Endothelial cell of umbilical vein (primary cell): ENCODE measurements around the gene NLRP9. TPM values are rescaled to one million over a fixed set of nuclear protein-coding genes. Genes with fewer than 3 reads are reported as not detected.

ENCODE experiments used
- BruUV-seq: library from RNA; stranded (reverse); fragments of 400-500 nt; replicated peaks from 2 replicates; lab custom pipeline; 2021; lab: Mats Ljungman, UMichigan
- CTCF ChIA-PET: fragments of 300-600, 350-600 bp; sonication (Branson Sonifier 250); formaldehyde crosslinking; loops from one replicate; lab custom pipeline; 2021; ENCODE audit warnings: antibody characterized with exemption, inconsistent platforms; lab: Charles Lee
- POLR2A ChIA-PET: fragments of 300-600, 350-600 bp; sonication (Branson Sonifier 250); formaldehyde crosslinking; loops from one replicate; lab custom pipeline; 2021; ENCODE audit warnings: antibody characterized with exemption, inconsistent platforms; lab: Charles Lee
- DNase-seq: peaks from one replicate; pipeline ENCODE4 v3.0.0-alpha.2; 2011; ENCODE audit warnings: low read depth, low spot score
- FAIRE-seq: peaks from 2 replicates; lab custom pipeline; 2011; peaks lifted over from hg19 to GRCh38; lab: Jason Lieb, UNC
- H2AFZ ChIP-seq: 2 replicates; pipeline ENCODE4 v1.6.0; 2012; ENCODE audit warnings: low read depth, low read length, control low read depth, inconsistent platforms
- H3K27ac ChIP-seq: 2 replicates; pipeline ENCODE4 v1.5.1; 2011; ENCODE audit warnings: low read depth, mild to moderate bottlenecking, control low read depth, low read length, moderate library complexity; ENCODE audit not compliant: insufficient read depth
- H3K27me3 ChIP-seq, 2 experiments: 2 replicates each; pipeline versions ENCODE4 v1.6.0 to v1.6.1; 2011; ENCODE audit warnings: low read length in 2 of 2, mixed read lengths in 1 of 2; ENCODE audit not compliant: control insufficient read depth in 2 of 2, insufficient read depth in 2 of 2
- H3K36me3 ChIP-seq, 2 experiments: 2 replicates in 1 of 2; 3 replicates in 1 of 2; pipeline ENCODE4 v1.5.1; 2011; ENCODE audit warnings: low read length in 2 of 2, mild to moderate bottlenecking in 1 of 2, moderate library complexity in 1 of 2; ENCODE audit not compliant: control insufficient read depth in 2 of 2, insufficient read depth in 2 of 2; ENCODE audit errors: extremely low read depth in 1 of 2
- H3K4me1 ChIP-seq: 3 replicates; pipeline ENCODE4 v1.5.1; 2011; ENCODE audit warnings: mild to moderate bottlenecking, low read length; ENCODE audit not compliant: control insufficient read depth, insufficient read depth; ENCODE audit errors: extremely low read depth
- H3K4me2 ChIP-seq: 2 replicates; pipeline ENCODE4 v1.6.1; 2011; ENCODE audit warnings: low read length, control low read depth, mixed read lengths; ENCODE audit not compliant: insufficient read depth
- H3K4me3 ChIP-seq, 3 experiments: fragments of 200-600 bp in 1 of 3; sonication (generic), shearing (Covaris generic) in 1 of 3; replicated peaks in 1 of 3; 2 replicates each; pipeline ENCODE4 v1.5.1; 2011 to 2016; ENCODE audit warnings: control low read depth in 3 of 3, low read length in 3 of 3, mild to moderate bottlenecking in 2 of 3, inconsistent platforms in 1 of 3, low read depth in 1 of 3, moderate library complexity in 1 of 3; ENCODE audit not compliant: insufficient read depth in 1 of 3
- H3K79me2 ChIP-seq: 2 replicates; pipeline ENCODE4 v1.6.0; 2012; ENCODE audit warnings: low read length, inconsistent platforms; ENCODE audit not compliant: control insufficient read depth, insufficient read depth
- H3K9ac ChIP-seq: replicated peaks from 2 replicates; pipeline ENCODE3; 2011; ENCODE audit warnings: low read length, control low read depth; ENCODE audit not compliant: insufficient read depth; ENCODE audit errors: extremely low read depth
- H3K9me1 ChIP-seq: replicated peaks from 3 replicates; pipeline ENCODE4 v1.6.0; 2011; ENCODE audit warnings: mild to moderate bottlenecking, low read length; ENCODE audit not compliant: control insufficient read depth, insufficient read depth; ENCODE audit errors: extremely low read depth
- H3K9me3 ChIP-seq: replicated peaks from 2 replicates; pipeline ENCODE4 v1.5.1; 2012; ENCODE audit warnings: low read length, inconsistent platforms; ENCODE audit not compliant: control insufficient read depth, insufficient read depth
- H4K20me1 ChIP-seq: replicated peaks from 2 replicates; pipeline ENCODE3; 2011; ENCODE audit warnings: mild to moderate bottlenecking, low read length; ENCODE audit not compliant: control insufficient read depth, insufficient read depth; ENCODE audit errors: extremely low read depth
- EZH2 ChIP-seq: IDR thresholded peaks from 2 replicates; pipeline ENCODE4 v1.6.1; 2012; ENCODE audit warnings: borderline replicate concordance, low read depth, mild to moderate bottlenecking, moderate library complexity, low read length, inconsistent platforms; ENCODE audit not compliant: severe bottlenecking
- FOS ChIP-seq: IDR thresholded peaks from 2 replicates; pipeline ENCODE4 v1.6.1; 2011; ENCODE audit warnings: mild to moderate bottlenecking, low read length, moderate library complexity, borderline replicate concordance; ENCODE audit not compliant: insufficient read depth
- GATA2 ChIP-seq: IDR thresholded peaks from 2 replicates; pipeline ENCODE4 v1.7.0; 2011; ENCODE audit warnings: low read depth, mild to moderate bottlenecking, moderate library complexity, mixed read lengths, low read length; ENCODE audit not compliant: insufficient read length, insufficient read depth
- JUN ChIP-seq: IDR thresholded peaks from 2 replicates; pipeline ENCODE4 v1.6.1; 2011; ENCODE audit warnings: borderline replicate concordance, low read depth; ENCODE audit not compliant: insufficient read length, insufficient read depth
- MYC ChIP-seq: IDR thresholded peaks from one replicate; pipeline ENCODE4 v1.6.1; 2011; ENCODE audit warnings: mild to moderate bottlenecking, low read depth, low read length
- POLR2A ChIP-seq: IDR thresholded peaks from 2 replicates; pipeline ENCODE4 v1.6.1; 2012; ENCODE audit warnings: low read depth, mild to moderate bottlenecking, control low read depth, low read length
- POLR2AphosphoS5 ChIP-seq: IDR thresholded peaks from 2 replicates; pipeline ENCODE4 v1.6.1; 2012; ENCODE audit warnings: low read depth, mild to moderate bottlenecking, control low read depth, low read length, moderate library complexity; ENCODE audit not compliant: insufficient read depth
- dilution Hi-C: fragments of 300-500 bp; cut with MboI; formaldehyde crosslinking; loops from one replicate; pipeline ENCODE4 v1.15.0; 2019; ENCODE audit warnings: low sequenced_read_pairs; ENCODE audit not compliant: extremely low pct_ligation_motif_present
- intact Hi-C: fragments of 100-400 bp; cut with micrococcal nuclease; formaldehyde crosslinking; loops from one replicate; pipeline ENCODE4 v1.10.0; 2022
- polyA plus RNA-seq, 4 experiments: library from polyadenylated mRNA; depleted of rRNA in 3 of 4; stranded (reverse) in 3 of 4; unstranded in 1 of 4; fragments of >200 nt; gene quantifications; 2 replicates each; pipeline versions ENCODE4 v1.2.1 to v1.2.3, GENCODE V29; 2011 to 2012; ENCODE audit warnings: missing spikeins in 1 of 4
- total RNA-seq: library from RNA; stranded (reverse); gene quantifications from 2 replicates; pipeline ENCODE4 v1.2.3, GENCODE V29; 2021
- TF ChIP-seq, protein P1 (sequence below): IDR thresholded peaks from 2 replicates; pipeline ENCODE4 v1.6.1; 2011; ENCODE audit not compliant: insufficient read depth, insufficient read length
- TF ChIP-seq, protein P2 (sequence below), 2 donors: IDR thresholded peaks; 1 replicate in 1 of 2; 2 replicates in 1 of 2; pipeline ENCODE4 v1.5.1; 2011; ENCODE audit warnings: low read length in 2 of 2, mild to moderate bottlenecking in 2 of 2, moderate library complexity in 2 of 2, control low read depth in 1 of 2, inconsistent platforms in 1 of 2, low read depth in 1 of 2; ENCODE audit not compliant: insufficient read depth in 1 of 2; ENCODE audit errors: extremely low read depth in 1 of 2

The NLRP9 gene
- total and polyA plus RNA-seq, 2 donors (not counting 3 experiments of a cell fraction or from before 2014, with no cell fraction given) = not detected

DNA sequence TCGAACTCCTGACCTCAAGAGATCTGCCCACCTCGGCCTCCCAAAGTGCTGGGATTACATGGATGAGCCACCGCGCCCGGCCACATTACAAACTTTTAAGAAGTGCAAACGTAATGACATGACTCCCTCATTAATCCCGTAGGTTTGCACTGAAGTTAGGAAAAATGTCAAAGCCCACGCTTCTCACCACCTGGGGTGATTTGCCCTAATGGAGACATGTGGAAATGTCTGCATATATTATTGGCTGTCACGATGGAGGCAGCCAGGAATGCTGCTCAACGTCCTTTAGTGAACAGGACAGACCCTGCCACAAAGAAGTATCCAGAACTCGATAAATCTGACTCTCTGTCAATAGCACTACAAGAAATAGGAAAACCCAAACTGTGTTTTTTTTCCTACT is 21.0 kb downstream of the NLRP9 start:
- no peak for TF ChIP-seq POLR2AphosphoS5
- TF ChIP-seq MYC = no peak
- no peak for TF ChIP-seq JUN
- TF ChIP-seq POLR2A = no peak
- TF ChIP-seq GATA2 = no peak
- TF ChIP-seq, protein P1, sequence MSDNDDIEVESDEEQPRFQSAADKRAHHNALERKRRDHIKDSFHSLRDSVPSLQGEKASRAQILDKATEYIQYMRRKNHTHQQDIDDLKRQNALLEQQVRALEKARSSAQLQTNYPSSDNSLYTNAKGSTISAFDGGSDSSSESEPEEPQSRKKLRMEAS = no peak
- no peak for TF ChIP-seq EZH2
- TF ChIP-seq, protein P2, sequence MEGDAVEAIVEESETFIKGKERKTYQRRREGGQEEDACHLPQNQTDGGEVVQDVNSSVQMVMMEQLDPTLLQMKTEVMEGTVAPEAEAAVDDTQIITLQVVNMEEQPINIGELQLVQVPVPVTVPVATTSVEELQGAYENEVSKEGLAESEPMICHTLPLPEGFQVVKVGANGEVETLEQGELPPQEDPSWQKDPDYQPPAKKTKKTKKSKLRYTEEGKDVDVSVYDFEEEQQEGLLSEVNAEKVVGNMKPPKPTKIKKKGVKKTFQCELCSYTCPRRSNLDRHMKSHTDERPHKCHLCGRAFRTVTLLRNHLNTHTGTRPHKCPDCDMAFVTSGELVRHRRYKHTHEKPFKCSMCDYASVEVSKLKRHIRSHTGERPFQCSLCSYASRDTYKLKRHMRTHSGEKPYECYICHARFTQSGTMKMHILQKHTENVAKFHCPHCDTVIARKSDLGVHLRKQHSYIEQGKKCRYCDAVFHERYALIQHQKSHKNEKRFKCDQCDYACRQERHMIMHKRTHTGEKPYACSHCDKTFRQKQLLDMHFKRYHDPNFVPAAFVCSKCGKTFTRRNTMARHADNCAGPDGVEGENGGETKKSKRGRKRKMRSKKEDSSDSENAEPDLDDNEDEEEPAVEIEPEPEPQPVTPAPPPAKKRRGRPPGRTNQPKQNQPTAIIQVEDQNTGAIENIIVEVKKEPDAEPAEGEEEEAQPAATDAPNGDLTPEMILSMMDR (IDR thresholded peaks at IDR 0.05; ENCODE audit: extremely low read depth in 1 of 2, insufficient read depth in 1 of 2, low read depth in 1 of 2, low read length in 2 of 2) = no peak
- TF ChIP-seq FOS = no peak
- ChIA-PET POLR2A (no interaction called here), CTCF (no interaction called here)
- no peak overlapping the region for H3K9ac ChIP-seq
- H3K9me1 ChIP-seq = no peaks in the 10 kb centered on the region
- no peaks in the 10 kb centered on the region for H3K79me2 ChIP-seq
- no TSS peak for BruUV-seq
- no peak overlapping the region for H3K4me2 ChIP-seq
- no peak for DNase-seq
- H2AFZ ChIP-seq = no peak overlapping the region
- no peaks in the 10 kb centered on the region for H3K27me3 ChIP-seq
- no peaks in the 10 kb centered on the region for H3K4me1 ChIP-seq
- no peak overlapping the region for H3K27ac ChIP-seq
- no peak for FAIRE-seq
- no peak overlapping the region for H3K4me3 ChIP-seq
- no peaks in the 10 kb centered on the region for H4K20me1 ChIP-seq
- dilution Hi-C loops (no loop called here), intact Hi-C loops (no loop called here)
- H3K9me3 ChIP-seq = no peaks in the 10 kb centered on the region
- H3K36me3 ChIP-seq = no peaks in the 10 kb centered on the region
